Activated CD4-positive, alpha-beta T cell treated with anti-CD3 and anti-CD28 coated beads for 4 hours (primary cell): Measurements from ENCODE around the gene PAK5.

ENCODE experiments used
- DNase-seq, 2 donors: peaks; one replicate each; pipeline ENCODE4 v3.0.0-alpha.2; 2020

Gene PAK5

DNA sequence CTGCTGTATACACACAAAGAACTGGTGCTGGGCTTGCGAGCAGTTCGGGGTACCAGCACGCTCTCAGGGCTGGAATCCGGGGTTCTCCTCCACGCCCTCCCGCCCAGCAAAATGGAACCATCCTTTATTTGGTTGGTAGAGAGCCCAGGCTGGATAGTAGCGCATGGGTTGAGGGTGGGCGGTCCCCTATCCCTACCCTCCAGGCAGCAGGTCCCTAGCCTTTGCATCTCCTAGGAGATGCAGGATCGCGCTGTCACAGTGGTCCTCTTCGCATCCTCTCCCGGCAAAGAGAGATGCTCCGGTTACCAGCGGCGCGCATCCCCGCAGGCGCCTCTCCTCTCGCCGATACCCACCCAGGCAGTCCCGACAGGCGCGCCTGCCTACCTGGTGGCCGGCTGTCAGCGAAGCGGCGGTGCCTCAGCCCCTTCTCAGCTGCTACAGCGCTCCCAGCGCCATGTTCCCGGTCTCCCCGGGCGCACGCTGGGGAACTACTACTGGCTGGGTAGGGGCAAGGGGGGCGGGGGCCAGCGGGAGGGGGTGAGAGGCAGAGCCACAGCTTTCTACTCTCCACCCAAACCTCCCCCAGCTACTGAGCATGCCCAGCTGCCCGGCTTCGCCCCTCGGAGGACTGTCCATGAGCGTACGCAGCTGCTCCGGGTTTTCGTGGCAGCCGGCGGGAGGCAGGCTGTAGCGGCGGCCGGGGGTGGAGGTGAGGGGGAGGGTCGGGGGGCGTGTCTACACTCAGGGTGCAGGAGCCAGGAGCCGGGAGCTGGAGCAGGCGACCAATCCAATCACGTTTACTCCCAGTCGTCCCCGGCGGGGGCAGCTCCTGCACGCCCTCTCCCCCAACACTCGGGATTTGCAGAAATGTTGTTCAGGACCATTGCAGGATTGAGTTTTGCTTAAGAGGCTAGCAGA, at the start of gene PAK5:
Gene PAK5, minus strand, starts transcription at position 699 of the 918 bp plus-strand sequence. CDS start 194,748 bp downstream, outside the sequence.
- DNase-seq, result no peak

DNA sequence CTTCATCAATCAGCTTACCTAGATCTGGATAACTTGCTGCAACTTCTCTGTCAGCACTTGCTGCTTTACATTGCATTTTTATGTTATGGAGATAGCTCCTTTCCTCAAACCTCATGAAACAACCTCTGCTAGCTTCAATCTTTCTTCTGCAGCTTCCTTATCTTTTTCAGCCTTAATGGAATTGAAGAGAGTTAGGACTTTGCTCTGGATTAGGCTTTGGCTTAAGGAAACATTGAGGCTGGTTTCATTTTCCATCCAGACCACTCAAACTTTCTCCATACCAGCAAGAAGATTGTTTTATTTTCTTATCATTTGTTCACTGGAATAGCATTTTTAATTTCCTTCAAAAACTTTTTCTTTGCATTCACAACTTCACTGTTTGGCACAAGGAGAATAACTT, 48.8 kb upstream of the PAK5 start:
- DNase-seq, result no peak

DNA sequence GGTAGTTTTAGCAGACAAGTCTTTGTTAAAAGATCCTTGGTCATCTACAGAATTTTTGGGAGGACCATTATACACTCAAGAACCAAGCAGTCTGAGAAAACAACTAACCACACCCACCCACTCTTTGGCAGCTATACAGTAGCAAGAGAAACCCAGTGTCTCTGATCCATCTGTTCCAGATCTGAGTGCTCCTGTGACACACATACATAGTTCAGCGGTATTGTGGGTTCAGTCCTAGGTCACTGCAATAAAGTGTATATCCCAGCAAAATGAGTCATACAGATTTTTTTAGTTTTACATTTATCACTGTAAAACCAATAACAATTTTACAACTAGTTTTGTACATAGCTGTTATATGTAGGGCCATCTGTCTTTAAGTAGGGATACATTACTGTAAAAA, 47.4 kb upstream of the PAK5 start:
- no peak for DNase-seq

DNA sequence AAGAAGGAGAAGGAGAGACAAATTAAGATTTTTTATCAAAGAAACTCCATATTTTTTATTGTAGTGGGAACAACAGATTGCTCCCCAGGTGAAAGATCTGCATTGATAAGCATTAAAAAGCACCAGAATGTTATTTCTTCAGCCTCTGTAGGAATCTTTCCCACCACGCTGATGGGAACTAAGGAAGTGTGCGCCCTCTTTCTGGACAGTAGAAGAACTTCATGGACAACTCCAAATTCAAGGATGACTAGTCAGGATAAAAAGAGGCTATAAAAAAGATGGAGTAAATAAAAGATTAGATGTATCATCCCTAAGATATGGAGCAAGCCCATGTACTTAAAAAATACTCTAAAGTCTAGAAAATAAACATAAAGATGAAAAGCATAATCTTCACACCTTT, 45.8 kb upstream of the PAK5 start:
- DNase-seq, result no peak

DNA sequence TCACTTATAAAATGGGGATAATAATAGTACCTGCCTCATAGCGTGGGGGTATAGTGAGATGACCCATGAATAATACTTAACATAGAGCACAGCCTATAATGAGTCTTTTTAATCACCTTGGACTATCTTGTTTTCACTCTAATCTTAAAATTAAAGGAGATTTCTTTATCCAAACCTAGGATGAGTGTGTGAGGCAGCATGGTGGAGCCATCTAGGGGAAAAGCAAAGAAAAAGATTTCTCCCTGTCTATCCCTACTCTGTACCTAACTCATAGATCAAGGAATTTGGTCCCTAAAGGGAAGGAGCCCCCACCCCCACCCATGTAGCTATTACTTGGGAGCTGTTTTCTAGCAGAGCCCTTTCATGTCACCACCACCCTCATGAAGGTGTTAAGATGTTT, 45.2 kb upstream of the PAK5 start:
- DNase-seq, result no peak

DNA sequence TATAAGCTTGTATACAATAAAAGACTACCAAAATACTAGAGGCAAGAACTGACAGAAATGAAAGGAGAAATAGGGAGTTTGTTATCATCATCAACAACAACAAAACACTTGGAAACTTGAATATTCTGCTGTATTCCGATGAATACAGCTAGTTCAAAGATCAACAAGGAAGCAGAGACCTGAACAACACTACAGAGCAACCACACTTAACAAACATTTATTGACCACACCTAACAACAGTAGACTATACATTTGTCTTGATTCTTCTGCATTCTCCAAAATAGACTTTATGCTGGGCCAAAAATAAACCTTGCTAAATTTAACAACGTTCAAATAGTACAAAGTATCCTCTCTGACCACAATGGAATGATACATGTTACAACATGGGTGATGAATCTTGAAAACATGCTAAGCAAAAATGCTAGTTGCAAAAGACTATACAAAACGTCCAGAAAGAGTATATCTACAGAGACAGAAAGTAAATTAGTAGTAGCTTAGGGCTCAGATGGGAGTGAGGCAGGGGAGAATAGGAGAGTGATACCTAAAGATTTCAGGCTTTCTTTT, 39.1 kb upstream of the PAK5 start:
- DNase-seq, result no peak

DNA sequence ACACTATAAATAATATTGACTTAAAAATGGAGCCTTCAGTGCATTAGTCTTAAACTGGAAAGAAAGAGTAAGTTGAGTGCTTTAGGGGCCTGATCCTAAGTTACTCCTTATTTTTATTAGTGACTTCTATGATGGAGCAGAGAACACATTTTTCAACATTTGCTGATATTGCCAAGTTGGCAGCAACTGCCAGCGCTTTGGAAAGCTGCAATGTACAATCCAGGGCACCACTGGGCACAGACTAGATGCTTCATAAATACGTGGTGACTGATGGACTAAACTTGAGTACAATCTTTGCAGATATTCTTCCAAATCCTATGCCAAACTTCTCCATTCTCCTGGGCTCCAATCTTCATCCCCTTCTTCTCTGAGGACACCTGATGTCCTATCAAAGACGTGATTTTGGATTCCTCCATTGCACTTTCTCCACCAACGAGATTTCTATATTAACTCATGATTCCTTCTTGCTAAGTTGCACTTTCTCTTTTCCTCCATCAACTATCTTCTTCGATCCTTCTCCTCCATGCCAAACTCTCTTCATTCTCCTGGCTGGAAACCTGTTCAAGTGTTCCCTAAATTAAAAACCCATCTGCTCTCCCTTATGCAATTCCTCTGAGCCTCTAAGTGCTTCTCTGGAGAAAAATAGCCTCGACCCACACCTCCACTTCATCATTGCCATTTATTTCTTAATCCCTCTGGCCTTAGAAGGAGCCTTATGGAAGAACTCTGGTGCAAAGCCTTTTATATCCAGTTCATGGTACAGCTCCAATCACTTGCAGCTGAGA, 28.5 kb upstream of the PAK5 start:
- no peak for DNase-seq

DNA sequence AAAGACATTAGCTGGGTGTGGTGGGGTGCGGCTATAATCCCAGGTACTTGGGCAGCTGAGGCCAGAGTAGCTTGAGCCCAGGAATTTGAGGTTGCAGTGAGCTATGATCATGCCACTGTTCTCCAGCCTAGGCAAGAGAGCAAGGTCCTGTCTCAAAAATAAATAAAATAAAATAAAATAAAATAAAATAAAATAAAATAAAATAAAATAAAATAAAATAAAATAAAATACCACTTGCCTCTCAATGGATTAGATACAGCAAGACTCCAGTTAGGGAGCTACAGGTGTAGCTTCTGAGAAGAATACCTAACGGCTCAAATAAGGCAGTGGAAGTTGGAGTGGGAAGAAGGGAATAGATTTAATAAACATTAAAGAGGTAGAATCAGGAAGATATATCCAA, 13.7 kb upstream of the PAK5 start:
- DNase-seq, result no peak

DNA sequence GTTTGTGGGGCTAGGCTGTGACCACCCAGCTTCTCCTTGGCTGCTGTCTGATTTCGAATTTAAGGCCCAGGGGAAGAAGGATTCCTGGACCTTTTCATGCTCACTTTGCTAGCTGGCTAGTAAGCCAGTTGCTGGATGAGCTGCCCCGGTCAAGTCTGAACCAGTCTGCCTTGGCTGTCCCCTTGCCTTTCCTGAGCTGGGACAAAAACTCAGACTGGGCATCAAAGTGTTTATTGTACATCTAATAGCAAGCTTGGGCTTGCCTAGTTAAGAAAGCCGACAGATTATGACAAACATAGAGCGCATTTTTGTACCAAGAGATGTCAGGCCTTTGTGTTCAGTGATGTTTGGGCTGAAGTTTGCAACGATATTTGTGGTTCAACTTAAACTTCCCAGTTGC, 750 bp upstream of the PAK5 start:
- no peak for DNase-seq

DNA sequence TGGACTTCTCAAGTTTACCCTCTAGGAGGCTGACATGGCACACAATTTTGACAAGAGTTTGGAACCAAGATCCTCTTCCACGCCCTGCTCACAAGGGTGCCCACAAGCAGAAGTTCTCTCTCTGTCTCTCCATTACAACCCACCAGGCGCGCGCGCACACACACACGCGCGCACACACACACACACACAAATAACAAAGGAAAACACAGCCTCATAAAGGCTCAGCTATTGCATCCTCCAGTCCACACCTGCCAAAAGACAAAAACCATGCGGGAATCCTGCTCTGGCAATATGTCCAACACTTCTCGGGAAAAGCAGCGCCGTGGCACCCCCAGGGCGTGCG, 870 bp downstream of the PAK5 start:
- DNase-seq, result no peak

DNA sequence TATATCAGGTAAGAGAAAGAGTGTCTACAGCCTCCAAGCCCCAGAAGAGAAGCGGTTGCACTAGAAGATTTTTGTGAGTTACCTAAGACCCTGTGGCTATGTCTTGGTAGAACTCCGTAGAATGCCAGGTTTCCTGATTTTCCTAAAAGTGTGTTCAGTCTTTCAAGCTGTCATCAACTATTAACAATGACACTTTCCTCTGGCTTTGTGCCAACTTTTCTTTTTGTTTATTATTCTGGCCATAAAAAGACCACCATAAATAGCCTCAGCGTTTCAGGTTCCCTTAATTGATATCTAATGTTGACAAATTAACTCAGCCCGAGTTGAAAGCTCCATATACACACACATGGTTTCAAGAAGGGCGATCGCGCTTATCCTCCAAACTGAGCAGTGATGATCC, 1.2 kb downstream of the PAK5 start:
- DNase-seq, result no peak

DNA sequence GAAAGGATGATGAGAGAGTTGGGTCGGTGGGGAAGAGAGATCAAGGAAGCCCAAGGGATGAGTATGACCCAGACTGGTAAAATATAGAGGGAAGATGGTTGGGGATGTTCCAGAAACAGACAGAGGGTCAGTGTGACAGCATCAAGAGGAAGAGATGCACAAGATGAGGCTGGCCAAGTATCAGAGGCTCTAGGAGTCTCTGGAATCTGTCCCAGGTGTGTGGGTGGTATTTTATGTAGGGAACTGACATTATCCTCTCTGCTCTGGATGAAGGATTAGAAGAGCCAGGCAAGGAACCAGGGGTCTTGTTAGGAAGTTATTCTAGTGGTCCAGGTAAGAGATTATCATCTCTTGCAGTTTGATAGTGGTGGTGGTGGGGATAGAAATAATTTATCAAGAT, 3.6 kb downstream of the PAK5 start:
- DNase-seq, result no peak

DNA sequence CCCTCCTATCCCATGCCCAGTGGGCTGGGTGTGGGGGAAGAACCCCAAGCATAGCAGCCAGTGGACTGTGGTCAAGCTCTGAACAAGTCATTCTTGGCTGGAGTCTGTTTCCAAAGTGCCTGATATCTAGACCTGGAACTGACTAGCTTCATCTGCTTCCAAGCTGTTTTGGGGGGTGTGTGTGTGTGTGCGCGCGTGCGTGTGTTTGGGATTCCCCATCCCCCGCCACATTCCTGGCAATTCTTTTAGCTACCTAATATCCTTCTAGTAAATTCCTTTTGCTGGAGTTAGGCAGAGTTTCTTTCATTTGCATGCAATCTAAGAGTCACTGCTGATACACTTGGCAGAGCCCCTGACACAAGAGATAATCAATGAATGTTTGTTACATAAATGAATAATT, 7.8 kb downstream of the PAK5 start:
- no peak for DNase-seq

DNA sequence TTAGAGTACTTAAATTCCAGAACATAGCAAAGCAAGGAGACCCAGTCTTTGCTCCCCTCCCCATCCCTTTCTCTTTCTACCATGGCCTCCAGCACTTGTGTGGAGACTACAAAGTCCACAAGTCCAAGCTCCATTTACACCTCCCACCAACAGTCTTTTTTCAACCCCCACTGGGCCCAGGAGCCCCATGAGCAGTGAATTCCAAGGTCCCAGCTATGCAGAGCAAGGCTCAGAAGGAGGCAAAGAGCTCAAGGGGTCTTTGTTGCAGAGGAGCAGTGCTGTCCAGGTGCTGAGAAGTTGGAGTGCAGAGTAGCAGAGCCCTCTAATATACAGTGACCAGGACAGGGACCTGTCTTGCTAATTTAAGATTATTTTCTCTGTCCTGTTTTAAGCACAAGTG, 9.0 kb downstream of the PAK5 start:
- no peak for DNase-seq

DNA sequence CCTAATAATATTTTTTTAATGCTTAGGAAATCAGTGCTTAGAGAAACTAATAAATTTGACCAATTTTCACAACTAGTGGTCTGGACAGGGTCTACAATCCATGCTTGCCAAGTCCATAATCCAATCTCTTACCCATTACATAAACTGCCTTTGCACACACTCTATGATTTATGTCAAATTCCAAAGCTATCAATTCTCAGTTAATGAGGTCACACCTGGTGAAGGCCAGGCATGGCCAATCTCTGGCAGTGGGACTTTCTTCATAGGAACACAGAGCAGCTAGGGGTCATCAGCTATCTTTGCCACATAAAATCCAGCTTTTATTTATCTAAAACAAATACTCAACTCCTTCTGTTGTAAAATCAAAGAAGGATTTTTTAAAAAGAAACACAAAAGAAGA, 21.2 kb downstream of the PAK5 start:
- DNase-seq, result no peak

DNA sequence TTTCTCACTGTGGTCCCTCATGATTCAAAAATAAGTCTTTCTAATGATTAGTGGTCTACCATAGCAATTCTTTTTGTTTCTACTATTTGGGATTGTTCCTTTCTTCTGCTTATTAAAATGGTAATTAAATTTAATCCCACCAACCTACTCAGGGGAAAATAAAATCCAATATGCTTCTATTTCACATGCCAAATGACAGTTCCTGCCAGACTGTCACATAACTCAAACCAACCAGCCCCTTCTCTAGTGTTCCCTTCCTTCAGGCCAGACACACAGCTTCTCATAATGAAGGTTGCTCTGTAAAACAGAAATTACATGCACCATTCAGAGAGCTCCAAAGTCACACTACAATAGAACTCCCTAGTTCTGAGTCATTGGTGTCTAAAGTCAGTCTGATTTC, 23.2 kb downstream of the PAK5 start:
- no peak for DNase-seq

DNA sequence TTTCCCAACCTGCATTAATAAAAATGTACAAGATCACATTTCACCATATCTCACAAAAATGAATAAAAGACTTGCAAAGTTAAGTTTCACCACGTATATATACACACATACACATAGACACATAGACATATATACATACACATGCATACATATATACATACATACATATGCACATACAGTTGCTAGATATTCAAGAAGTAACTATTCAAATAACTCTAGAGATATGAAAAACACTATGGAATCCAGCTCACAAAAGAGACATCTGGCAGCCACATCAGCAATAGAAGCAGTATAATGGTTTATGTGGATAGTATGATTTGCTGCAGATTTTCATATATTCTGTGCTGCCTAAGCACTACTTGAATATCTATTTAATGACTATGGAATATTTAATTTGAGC, 28.1 kb downstream of the PAK5 start:
- no peak for DNase-seq

DNA sequence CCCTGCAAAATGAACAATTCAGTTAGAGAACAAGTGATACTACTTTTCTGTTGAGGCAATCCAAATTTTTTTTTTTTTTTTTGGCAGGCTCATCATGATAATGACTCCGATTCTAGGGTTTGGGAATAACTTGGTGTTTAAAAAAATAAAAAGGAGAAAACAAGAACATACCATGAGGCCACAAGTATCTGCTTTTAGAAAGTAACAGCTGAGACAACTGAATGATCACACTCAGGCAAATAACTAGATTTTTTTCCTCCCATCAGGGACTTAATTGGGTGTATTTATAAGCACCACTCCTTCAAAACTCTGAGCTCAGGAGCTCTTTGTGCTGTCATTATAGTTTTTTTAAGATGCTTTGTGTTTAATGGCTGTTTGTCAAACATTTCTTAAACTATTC, 29.6 kb downstream of the PAK5 start:
- DNase-seq, result no peak

DNA sequence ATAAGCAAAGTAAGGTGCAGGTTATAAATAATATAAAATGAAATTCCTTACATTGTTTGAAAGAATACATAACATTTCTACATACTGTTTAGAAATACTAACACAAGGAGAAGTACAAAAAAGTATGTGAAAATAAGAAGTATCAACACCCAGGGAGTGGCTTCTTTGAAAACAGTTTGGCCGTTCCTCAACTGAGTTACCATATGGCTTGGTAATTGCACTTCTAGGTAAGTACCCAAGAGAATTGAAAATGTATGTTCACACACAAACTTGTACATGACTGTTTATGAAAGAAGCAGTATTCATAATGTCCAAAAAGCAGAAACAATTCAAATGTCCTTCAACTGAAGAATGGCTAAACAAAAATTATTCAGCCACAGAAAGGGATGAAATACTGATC, 30.7 kb downstream of the PAK5 start:
- no peak for DNase-seq

DNA sequence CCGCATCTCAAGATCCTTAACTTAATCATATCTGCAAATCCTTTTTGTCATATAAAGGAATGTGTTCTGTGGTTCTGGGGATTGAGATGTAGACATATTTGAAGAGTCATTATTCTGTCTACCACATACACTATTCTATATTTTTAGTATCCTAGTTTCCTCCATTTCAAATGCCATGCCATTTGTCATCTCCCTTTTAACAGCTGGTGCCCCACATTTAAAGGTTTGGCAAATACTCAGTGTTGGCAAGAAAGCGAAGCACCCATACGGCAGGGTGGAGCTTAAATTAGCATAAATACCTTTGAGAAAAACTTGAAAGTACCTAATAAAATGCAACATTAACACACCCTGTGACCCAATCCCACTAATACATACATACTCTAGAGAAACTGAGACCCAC, 31.7 kb downstream of the PAK5 start:
- DNase-seq, result no peak

DNA sequence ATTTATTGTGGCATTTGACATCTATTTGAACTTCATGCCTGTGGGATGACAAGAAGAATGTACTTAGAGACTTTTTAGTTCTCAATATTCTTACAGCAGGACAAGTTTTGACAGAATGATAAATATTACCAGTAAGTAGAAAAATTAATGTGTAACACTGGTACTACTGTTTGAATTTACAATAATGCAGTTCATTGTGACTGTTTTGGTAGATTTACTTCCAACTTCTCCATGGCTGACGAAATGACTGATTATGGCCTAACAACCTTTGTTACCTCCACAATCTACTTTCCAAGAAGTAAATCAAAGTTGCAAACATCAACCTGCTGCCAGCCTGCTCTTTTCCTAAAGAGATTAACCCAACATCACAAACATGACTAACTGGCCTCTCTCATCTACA, 38.5 kb downstream of the PAK5 start:
- no peak for DNase-seq

DNA sequence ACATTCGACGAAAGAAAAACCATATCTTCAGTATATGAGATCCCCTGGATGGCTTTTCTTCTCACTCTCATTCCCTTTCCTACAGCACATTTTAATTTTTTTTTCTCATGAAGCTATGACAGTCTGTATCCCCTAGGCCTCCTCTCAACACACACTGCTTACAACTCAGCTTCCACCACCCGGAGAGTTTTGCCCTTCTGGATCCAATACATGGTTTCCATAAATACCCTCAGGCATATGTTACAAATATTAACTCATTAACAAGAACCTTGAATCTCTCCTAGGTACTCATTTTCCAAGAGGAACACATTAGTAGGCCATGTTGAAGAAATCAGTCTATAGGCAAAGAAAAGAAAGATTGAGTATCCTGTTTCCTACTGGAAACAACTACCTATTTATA, 44.0 kb downstream of the PAK5 start:
- DNase-seq, result no peak

DNA sequence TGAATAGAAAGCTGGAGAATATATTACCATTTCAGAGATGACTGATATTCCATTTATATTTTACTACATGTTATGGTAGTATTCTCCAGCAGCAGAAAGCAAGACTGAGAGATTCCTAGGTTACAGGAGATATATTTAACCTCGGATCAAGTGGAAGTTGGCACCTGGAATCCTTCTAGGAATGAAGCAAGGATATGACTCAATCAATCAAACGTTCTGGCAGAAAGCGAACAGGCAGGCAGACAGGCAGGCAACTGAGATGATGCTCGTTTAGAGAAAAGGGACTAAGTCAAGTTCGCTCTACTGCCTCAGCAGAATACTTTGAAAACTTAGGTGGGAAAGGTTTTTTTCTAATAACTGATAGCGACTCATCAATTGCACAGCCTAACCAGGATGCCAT, 46.2 kb downstream of the PAK5 start:
- DNase-seq, result no peak

DNA sequence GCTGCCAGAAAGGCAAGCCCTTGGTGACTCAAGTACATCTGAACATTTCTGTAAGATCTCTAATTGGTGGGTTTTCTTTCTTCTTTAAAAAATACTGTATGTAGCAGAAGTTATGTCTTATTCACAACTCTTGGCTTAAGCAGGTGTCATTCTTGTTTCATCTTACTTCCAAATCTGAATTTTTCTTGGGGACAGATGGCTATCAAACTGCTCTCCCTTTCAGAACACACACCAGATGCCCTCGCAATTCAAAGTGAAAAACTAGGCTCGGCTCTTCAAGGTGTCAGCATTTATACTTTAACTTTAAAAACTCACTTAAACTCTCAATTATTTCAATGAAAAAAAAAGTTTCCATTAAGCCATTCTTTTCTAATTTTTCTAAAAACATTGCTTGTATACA, 49.7 kb downstream of the PAK5 start:
- no peak for DNase-seq
